Prostate gland (tissue), 2 donors: ENCODE data around the gene PER1. TPM values are rescaled to one million over a fixed set of nuclear protein-coding genes. Genes with fewer than 3 reads are reported as not detected.

Experiments used
- DNase-seq: peaks from one replicate; pipeline ENCODE4 v3.0.0-alpha.2; 2019; ENCODE audit warnings: low spot score
- H3K27ac ChIP-seq, 2 donors: fragments of 200-600 bp; sonication (generic); 2 replicates each; pipeline ENCODE4 v1.5.1; 2017 to 2019
- H3K27me3 ChIP-seq: fragments of 200-600 bp; sonication (generic); replicated peaks from 2 replicates; pipeline ENCODE4 v1.5.1; 2019; ENCODE audit not compliant: insufficient read depth
- H3K36me3 ChIP-seq, 2 donors: fragments of 200-600 bp; sonication (generic); 1 replicate in 1 of 2; 2 replicates in 1 of 2; pipeline versions ENCODE4 v1.5.1 to v1.8.1; 2017 to 2019
- H3K4me1 ChIP-seq: fragments of 200-600 bp; sonication (generic); replicated peaks from 2 replicates; pipeline ENCODE4 v1.5.1; 2019
- H3K4me3 ChIP-seq, 2 donors: fragments of 200-600 bp; sonication (generic); 2 replicates each; pipeline ENCODE4 v1.5.1; 2017 to 2019
- H3K9me3 ChIP-seq: fragments of 200-600 bp; sonication (generic); 2 replicates; pipeline ENCODE4 v1.5.1; 2017
- POLR2A ChIP-seq: fragments of 450-650 bp; IDR thresholded peaks from one replicate; pipeline ENCODE4 v1.6.1; 2016; ENCODE audit warnings: antibody characterized with exemption, mild to moderate bottlenecking
- POLR2AphosphoS5 ChIP-seq: sonication (generic); formaldehyde crosslinking; IDR thresholded peaks from one replicate; pipeline ENCODE4 v1.6.1; 2017; ENCODE audit warnings: antibody characterized with exemption
- WGBS: methylation state at CpG from one replicate; pipeline ENCODE4 v1.1.5; 2018; 5-methylcytosine and 5-hydroxymethylcytosine counted together
- intact Hi-C: fragments of 100-400 bp; cut with DNase I; formaldehyde crosslinking; loops from one replicate; pipeline ENCODE4 v1.14.2; 2022
- total RNA-seq, 2 donors: library from RNA; depleted of rRNA; stranded (reverse); fragments of >200 nt; gene quantifications; one replicate each; pipeline ENCODE4 v1.1.0, GENCODE V29; 2016
- TF ChIP-seq, protein P1 (sequence below), 4 experiments: fragments of 200-600 bp in 2 of 4; fragments of 450-650 bp in 2 of 4; sonication (generic) in 2 of 4; IDR thresholded peaks; 1 replicate in 3 of 4; 2 replicates in 1 of 4; pipeline ENCODE4 v1.5.1; 2016 to 2019; ENCODE audit warnings: antibody characterized with exemption in 4 of 4, mild to moderate bottlenecking in 2 of 4, moderate library complexity in 2 of 4

PER1 gene
- total RNA-seq, 2 donors from 2014 or later = 119 to 142 TPM

DNA sequence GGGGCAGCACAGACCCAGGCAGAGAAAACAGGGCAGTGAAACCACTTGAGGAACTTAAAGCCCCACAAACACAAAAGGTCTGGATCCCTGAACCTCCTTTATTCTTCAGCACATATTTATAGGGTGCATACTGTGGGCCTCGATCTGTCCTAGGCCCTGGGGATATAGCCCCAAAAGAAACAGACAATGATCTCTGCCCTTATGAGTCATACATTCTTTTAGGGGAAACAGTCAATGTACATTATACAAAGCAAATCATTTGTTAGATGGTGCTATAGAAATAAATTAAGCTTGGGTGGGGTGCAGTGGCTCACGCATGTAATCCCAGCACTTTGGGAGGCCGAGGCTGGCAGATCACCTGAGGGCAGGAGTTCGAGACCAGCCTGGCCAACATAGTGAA is 18.3 kb downstream of the PER1 start:
- no peak for DNase-seq
- H3K36me3 ChIP-seq = no peaks in the 10 kb centered on the region
- no peak overlapping the region for H3K4me3 ChIP-seq
- no peaks in the 10 kb centered on the region for H3K27me3 ChIP-seq
- intact Hi-C loops = no loop called here
- no peak overlapping the region for H3K27ac ChIP-seq
- 78% methylated on average over 4 of the region's 4 CpGs for WGBS
- no peaks in the 10 kb centered on the region for H3K4me1 ChIP-seq
- no peaks in the 10 kb centered on the region for H3K9me3 ChIP-seq
- no peak for TF ChIP-seq POLR2AphosphoS5
- TF ChIP-seq POLR2A = no peak
- TF ChIP-seq, protein P1, sequence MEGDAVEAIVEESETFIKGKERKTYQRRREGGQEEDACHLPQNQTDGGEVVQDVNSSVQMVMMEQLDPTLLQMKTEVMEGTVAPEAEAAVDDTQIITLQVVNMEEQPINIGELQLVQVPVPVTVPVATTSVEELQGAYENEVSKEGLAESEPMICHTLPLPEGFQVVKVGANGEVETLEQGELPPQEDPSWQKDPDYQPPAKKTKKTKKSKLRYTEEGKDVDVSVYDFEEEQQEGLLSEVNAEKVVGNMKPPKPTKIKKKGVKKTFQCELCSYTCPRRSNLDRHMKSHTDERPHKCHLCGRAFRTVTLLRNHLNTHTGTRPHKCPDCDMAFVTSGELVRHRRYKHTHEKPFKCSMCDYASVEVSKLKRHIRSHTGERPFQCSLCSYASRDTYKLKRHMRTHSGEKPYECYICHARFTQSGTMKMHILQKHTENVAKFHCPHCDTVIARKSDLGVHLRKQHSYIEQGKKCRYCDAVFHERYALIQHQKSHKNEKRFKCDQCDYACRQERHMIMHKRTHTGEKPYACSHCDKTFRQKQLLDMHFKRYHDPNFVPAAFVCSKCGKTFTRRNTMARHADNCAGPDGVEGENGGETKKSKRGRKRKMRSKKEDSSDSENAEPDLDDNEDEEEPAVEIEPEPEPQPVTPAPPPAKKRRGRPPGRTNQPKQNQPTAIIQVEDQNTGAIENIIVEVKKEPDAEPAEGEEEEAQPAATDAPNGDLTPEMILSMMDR (IDR thresholded peaks at IDR 0.05) = no peak

DNA sequence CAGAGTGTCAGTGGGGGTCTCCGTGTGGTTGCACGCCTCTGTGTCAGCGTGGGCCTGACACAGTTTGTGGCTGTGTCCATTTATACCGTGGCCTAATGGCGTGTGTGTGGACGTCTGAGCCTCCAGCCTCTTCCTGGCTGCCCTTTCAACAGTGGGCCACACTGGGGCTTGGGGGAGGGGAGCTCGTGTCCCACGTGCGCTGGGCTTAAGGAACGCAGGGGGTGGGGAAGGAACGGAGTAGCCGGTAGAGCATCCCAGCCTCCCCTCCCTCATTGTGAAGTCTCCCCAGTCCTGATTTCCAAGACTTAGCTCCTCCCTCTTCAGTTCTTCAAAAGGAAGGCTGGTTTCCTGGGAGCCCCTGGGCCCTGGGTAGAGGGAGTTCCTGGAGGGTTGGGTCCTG is 18.8 kb downstream of the PER1 start:
- no peak for DNase-seq
- Histone ChIP-seq H3K4me3 (no peak overlapping the region), H3K36me3 (no peaks in the 10 kb centered on the region), H3K9me3 (no peaks in the 10 kb centered on the region), H3K27ac (no peak overlapping the region), H3K27me3 (no peaks in the 10 kb centered on the region), H3K4me1 (no peaks in the 10 kb centered on the region)
- intact Hi-C loops = no loop called here
- TF ChIP-seq, protein P1 (IDR thresholded peaks at IDR 0.05) = no peak
- TF ChIP-seq POLR2A (no peak), POLR2AphosphoS5 (no peak)
- WGBS = 74% methylated on average over 12 of the region's 12 CpGs

DNA sequence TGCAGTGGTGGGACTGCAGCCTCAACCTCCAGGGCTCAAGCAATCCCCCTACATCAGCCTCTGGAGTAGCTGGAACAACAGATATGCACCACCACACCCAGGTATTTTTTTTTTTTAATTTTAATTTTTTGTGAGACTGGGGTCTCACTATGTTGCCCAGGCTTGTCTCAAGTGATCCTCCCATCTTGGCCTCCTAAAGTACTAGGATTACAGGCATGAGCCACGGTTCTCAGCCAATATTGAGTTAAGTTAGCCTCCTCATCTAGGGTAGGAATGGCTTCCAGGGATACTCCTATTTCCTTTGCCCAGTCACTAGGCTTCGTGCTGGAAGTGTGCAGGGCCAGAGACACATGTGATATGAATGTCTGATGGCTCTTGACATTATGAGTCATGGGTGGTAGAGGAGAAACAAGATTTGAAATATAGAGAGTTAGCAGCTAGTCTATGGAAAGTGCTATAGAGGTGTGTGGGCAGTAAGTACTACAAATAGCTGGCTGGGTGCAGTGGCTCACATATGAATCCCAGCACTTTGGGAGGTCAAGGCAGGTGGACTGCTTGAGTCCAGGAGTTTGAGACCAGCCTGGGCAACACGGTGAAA is 20.3 kb downstream of the PER1 start:
- TF ChIP-seq POLR2AphosphoS5 = no peak
- TF ChIP-seq, protein P1 (IDR thresholded peaks at IDR 0.05) = no peak
- TF ChIP-seq POLR2A = no peak
- H3K4me3 ChIP-seq = no peak overlapping the region
- no peaks in the 10 kb centered on the region for H3K36me3 ChIP-seq
- intact Hi-C loops = no loop called here
- H3K9me3 ChIP-seq = no peaks in the 10 kb centered on the region
- no peaks in the 10 kb centered on the region for H3K4me1 ChIP-seq
- 76% methylated on average over 3 of the region's 3 CpGs for WGBS
- H3K27ac ChIP-seq = no peak overlapping the region
- no peaks in the 10 kb centered on the region for H3K27me3 ChIP-seq
- no peak for DNase-seq

DNA sequence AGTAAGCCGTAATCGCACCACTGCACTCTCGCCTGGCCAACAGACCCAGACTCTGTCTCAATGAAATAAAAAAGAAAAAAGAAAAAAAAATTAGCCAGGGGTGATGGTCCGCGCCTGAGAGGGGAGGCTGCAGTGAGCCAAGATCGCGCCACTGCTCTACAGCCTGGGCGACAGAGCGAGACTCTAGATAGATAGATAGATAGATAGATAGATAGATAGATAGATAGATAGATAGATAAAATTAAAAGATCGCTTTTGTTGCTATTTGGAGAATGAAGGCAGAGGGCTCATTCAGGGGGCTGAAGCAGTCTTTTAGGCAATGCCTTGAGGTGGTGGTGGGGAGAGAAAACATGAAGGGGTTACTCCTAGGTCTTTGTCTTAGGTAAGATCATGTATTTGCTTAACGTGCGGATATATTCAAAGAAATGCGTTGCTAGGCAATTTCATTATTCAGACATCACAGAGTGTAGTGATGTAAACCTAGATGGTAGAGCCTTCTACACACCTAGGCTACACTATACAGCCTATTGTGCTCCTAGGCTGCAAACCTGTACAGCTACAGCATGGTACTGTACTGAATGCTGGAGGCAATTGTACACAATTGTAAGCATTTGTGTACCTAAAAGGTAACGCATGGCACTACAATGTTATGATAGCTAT is 23.9 kb downstream of the PER1 start:
- no peak for DNase-seq
- H3K27ac ChIP-seq = no peak overlapping the region
- WGBS = 70% methylated on average over 14 of the region's 14 CpGs
- intact Hi-C loops = no loop called here
- no peak overlapping the region for H3K4me3 ChIP-seq
- TF ChIP-seq POLR2A = no peak
- H3K9me3 ChIP-seq = no peaks in the 10 kb centered on the region
- no peaks in the 10 kb centered on the region for H3K36me3 ChIP-seq
- H3K4me1 ChIP-seq = peaks cover 4% of the 10 kb centered on the region
- no peaks in the 10 kb centered on the region for H3K27me3 ChIP-seq

DNA sequence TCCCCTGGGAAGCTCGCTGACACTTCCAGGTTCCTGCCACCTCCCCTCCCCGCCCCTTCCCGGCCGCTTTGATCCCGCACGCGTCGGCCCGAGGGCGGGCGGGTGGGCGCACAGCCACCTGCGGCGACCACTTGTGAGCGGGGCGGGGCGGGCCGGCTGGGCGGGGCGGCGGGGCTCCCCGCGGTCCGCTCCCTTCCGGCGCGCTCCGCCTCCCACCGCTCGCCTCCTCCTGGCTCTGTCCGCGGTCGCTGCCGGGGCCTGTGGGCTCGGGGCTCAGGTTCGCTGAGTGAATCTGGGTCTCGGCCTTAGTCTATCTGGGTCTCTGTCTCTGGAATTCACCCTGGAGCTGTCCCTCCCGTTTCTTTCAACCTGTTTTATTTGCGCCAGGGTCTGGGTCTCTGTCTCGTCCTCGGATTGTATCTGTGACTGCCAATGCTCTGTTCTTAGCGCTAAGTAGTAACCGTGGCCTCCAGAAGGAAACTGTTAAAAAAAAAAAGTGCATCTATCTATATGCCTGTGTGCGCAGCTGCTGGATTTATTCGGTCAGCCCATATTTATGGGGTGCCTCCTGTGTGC is 25.6 kb downstream of the PER1 start:
- Histone ChIP-seq H3K27ac (peak overlapping the region; percentile 84 to 87), H3K36me3 (no peaks in the 10 kb centered on the region), H3K27me3 (no peaks in the 10 kb centered on the region), H3K4me3 (peak overlapping the region; percentile 51 to 65), H3K9me3 (no peaks in the 10 kb centered on the region), H3K4me1 (peaks cover 4% of the 10 kb centered on the region)
- WGBS = under 1% methylated on average over 45 of the region's 45 CpGs
- no peak for TF ChIP-seq POLR2AphosphoS5
- TF ChIP-seq POLR2A = peak; percentile 12
- DNase-seq = peak; percentile 56
- intact Hi-C loops = no loop called here
